OCI-LY1 (cell line): ENCODE data around the gene HDAC9.

ENCODE experiments used
- H2AFZ ChIP-seq: fragments of 200-600 bp; sonication (generic), shearing (Covaris generic); 2 replicates; pipeline ENCODE4 v1.6.0; 2014; ENCODE audit warnings: antibody characterized with exemption, mild to moderate bottlenecking, low read length
- H3F3A ChIP-seq: fragments of 200-600 bp; sonication (generic), shearing (Covaris generic); 2 replicates; pipeline ENCODE4 v1.6.0; 2014; ENCODE audit warnings: mild to moderate bottlenecking, antibody characterized with exemption, low read length, moderate library complexity; ENCODE audit not compliant: insufficient read depth
- H3K27ac ChIP-seq: fragments of 200-600 bp; sonication (generic); 2 replicates; pipeline ENCODE4 v1.5.1; 2014; ENCODE audit warnings: low read length, mixed run types, mild to moderate bottlenecking, low read depth; ENCODE audit not compliant: poor library complexity, severe bottlenecking
- H3K27me3 ChIP-seq: fragments of 200-600 bp; sonication (generic); 2 replicates; pipeline ENCODE4 v1.6.0; 2014; ENCODE audit warnings: antibody characterized with exemption, mild to moderate bottlenecking, low read length, moderate library complexity; ENCODE audit not compliant: insufficient read depth
- H3K36me3 ChIP-seq: fragments of 200-600 bp; sonication (generic); 2 replicates; pipeline ENCODE4 v1.6.1; 2014; ENCODE audit warnings: mild to moderate bottlenecking, antibody characterized with exemption, low read length, moderate library complexity, mixed read lengths; ENCODE audit not compliant: insufficient read depth
- H3K4me1 ChIP-seq: fragments of 200-600 bp; sonication (generic); 2 replicates; pipeline ENCODE4 v1.5.1; 2014; ENCODE audit warnings: mild to moderate bottlenecking, low read length, moderate library complexity; ENCODE audit not compliant: insufficient read depth, severe bottlenecking
- H3K4me2 ChIP-seq: fragments of 200-600 bp; sonication (generic), shearing (Covaris generic); 2 replicates; pipeline ENCODE4 v1.6.1; 2014; ENCODE audit warnings: low read length
- H3K4me3 ChIP-seq: fragments of 200-600 bp; sonication (generic); 2 replicates; pipeline ENCODE4 v1.5.1; 2014; ENCODE audit warnings: low read length, low read depth, mild to moderate bottlenecking, mixed read lengths; ENCODE audit not compliant: poor library complexity, severe bottlenecking
- H3K79me2 ChIP-seq: fragments of 200-600 bp; shearing (Covaris generic); 2 replicates; pipeline ENCODE4 v1.6.1; 2016; ENCODE audit warnings: mixed run types, low read length, mixed read lengths; ENCODE audit not compliant: insufficient read depth
- H3K9ac ChIP-seq: fragments of 200-600 bp; sonication (generic), shearing (Covaris generic); 2 replicates; pipeline ENCODE4 v1.6.1; 2014; ENCODE audit warnings: mild to moderate bottlenecking, low read length, mixed read lengths
- H3K9me2 ChIP-seq: fragments of 200-600 bp; sonication (generic), shearing (Covaris generic); 2 replicates; pipeline ENCODE4 v1.6.1; 2014; ENCODE audit warnings: low read depth, mild to moderate bottlenecking, low read length, mixed read lengths
- H3K9me3 ChIP-seq: fragments of 200-600 bp; shearing (Covaris generic); 2 replicates; pipeline ENCODE4 v1.6.1; 2014; ENCODE audit warnings: low read length, mixed read lengths
- H4K20me1 ChIP-seq: fragments of 200-600 bp; sonication (generic), shearing (Covaris generic); 2 replicates; pipeline ENCODE4 v1.6.0; 2016; ENCODE audit warnings: mild to moderate bottlenecking, low read length; ENCODE audit not compliant: insufficient read depth
- EZH2 ChIP-seq: fragments of 200-600 bp; sonication (generic), shearing (Covaris generic); IDR thresholded peaks from 2 replicates; pipeline ENCODE4 v1.8.0; 2017; ENCODE audit warnings: borderline replicate concordance, mixed run types, mild to moderate bottlenecking, antibody characterized with exemption, low read length, moderate library complexity, mixed read lengths
- TF ChIP-seq, protein P1 (sequence below): fragments of 200-600 bp; sonication (generic), shearing (Covaris generic); IDR thresholded peaks from 2 replicates; pipeline ENCODE4 v1.5.1; 2017; ENCODE audit warnings: mild to moderate bottlenecking, antibody characterized with exemption, low read length, moderate library complexity, mixed read lengths

Gene HDAC9

DNA sequence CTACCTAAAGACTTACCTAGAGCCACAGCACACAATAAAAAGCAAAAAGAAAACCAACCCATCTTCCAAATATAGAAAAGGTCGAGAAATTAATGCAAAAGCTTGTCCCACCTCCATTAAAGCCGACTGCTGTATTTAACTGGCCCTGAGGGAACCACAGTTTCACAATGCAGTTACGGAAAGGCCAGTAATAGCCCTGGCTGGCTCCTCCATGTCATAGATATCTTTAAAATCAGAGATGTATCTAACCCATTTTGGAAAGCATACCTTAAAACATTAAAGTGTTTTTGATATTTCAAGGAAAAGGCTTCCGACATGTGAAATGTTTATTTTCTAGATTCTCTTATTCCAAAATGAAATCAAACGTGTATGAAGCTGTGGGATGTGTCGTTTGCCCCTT, 23.0 kb downstream of the HDAC9 start:
- Histone ChIP-seq H2AFZ (no peak overlapping the region), H3K4me3 (no peak overlapping the region), H3K27me3 (no peaks in the 10 kb centered on the region), H3K27ac (peak overlapping the region; percentile 98), H3K79me2 (peaks cover 15% of the 10 kb centered on the region; the same call in 1 of the 2 replicates), H3K9ac (peak overlapping the region; percentile 3; the same call in 1 of the 2 replicates), H3K9me2 (no peaks in the 10 kb centered on the region), H3K36me3 (no peaks in the 10 kb centered on the region), H3F3A (peaks cover 5% of the 10 kb centered on the region), H3K9me3 (no peaks in the 10 kb centered on the region), H3K4me2 (peak overlapping the region; percentile 41), H4K20me1 (no peaks in the 10 kb centered on the region), H3K4me1 (peaks cover 73% of the 10 kb centered on the region)
- TF ChIP-seq, protein P1, sequence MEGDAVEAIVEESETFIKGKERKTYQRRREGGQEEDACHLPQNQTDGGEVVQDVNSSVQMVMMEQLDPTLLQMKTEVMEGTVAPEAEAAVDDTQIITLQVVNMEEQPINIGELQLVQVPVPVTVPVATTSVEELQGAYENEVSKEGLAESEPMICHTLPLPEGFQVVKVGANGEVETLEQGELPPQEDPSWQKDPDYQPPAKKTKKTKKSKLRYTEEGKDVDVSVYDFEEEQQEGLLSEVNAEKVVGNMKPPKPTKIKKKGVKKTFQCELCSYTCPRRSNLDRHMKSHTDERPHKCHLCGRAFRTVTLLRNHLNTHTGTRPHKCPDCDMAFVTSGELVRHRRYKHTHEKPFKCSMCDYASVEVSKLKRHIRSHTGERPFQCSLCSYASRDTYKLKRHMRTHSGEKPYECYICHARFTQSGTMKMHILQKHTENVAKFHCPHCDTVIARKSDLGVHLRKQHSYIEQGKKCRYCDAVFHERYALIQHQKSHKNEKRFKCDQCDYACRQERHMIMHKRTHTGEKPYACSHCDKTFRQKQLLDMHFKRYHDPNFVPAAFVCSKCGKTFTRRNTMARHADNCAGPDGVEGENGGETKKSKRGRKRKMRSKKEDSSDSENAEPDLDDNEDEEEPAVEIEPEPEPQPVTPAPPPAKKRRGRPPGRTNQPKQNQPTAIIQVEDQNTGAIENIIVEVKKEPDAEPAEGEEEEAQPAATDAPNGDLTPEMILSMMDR: no peak
- TF ChIP-seq EZH2: no peak

DNA sequence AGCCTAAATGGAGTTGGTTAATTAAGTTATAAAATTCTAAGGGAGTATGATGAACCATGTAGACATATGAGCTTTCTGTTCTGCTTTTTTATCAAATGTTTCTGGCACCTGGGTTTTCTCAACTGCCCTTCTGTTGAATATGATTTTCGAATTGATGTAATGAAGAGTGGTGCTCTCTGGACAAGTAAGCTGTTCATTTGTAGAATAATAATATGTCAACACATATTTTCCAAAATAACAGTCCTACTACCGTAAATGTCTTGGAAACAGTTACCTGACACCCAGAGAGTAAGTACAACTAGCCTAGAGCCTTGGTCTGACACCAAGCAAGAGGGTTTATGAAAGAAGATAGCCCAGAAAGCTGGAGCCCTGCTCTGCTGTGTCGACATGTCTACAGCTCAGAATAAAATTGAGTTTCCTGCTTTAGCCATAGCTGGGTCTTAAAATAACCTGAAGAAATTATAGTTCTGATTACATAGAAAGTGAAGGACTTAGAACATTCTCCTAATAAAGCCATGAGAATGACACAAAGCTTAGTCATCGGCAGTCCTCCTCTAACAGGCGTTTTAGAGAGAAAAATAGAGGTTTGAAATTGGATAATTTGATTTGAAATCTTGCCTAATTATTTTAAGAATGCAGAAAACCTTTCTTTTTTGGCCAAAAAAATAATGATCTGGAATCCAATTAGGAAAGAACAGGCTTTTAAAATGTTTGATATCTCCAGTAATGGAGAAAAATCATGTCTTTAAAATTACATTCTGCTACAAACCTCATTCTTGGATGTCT, 25.1 kb downstream of the HDAC9 start:
- H2AFZ ChIP-seq: peak overlapping the region; percentile 32; the same call in 1 of the 2 replicates
- no peaks in the 10 kb centered on the region for H4K20me1 ChIP-seq
- H3K9me3 ChIP-seq: no peaks in the 10 kb centered on the region
- no peaks in the 10 kb centered on the region for H3K27me3 ChIP-seq
- no peaks in the 10 kb centered on the region for H3K36me3 ChIP-seq
- peaks cover 84% of the 10 kb centered on the region for H3K4me1 ChIP-seq
- H3K4me2 ChIP-seq: peak overlapping the region; percentile 74
- H3K9me2 ChIP-seq: no peaks in the 10 kb centered on the region
- H3K27ac ChIP-seq: peak overlapping the region; percentile 98
- TF ChIP-seq, protein P1: no peak
- no peak for TF ChIP-seq EZH2
- peaks cover 5% of the 10 kb centered on the region for H3F3A ChIP-seq
- H3K4me3 ChIP-seq: peak overlapping the region; percentile 48
- peaks cover 12% of the 10 kb centered on the region; the same call in 1 of the 2 replicates for H3K79me2 ChIP-seq
- H3K9ac ChIP-seq: peak overlapping the region; percentile 71

DNA sequence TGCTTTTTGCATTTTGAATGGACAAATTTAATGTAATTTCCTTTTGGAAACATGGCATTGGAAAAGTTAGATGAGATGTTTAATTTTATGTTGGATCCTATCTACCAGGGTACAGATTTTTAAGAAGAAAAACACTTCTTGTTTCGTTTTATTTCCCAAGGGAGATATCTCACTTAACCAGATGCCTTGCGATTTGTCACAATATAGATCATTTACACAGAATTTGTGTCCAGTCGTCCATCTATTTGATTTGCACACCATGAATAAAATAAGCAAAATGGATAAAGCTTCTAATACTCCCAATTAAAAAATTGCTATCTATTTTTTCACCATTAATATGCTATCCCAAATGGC, 25.7 kb downstream of the HDAC9 start:
- H3K9ac ChIP-seq: peak overlapping the region; percentile 71

More for the DNA sequence above, 25.7 kb downstream of the HDAC9 start:
- Histone ChIP-seq H3K36me3 (no peaks in the 10 kb centered on the region), H3F3A (peaks cover 5% of the 10 kb centered on the region), H3K27me3 (no peaks in the 10 kb centered on the region), H3K9me2 (no peaks in the 10 kb centered on the region), H4K20me1 (no peaks in the 10 kb centered on the region), H3K27ac (peak overlapping the region; percentile 98), H3K4me1 (peaks cover 90% of the 10 kb centered on the region), H2AFZ (no peak overlapping the region), H3K79me2 (peaks cover 12% of the 10 kb centered on the region; the same call in 1 of the 2 replicates), H3K9me3 (no peaks in the 10 kb centered on the region), H3K4me2 (peak overlapping the region; percentile 74), H3K4me3 (peak overlapping the region; percentile 48)
- TF ChIP-seq, protein P1: no peak
- TF ChIP-seq EZH2: no peak
